ENCODE measurements around the gene DPEP2. TPM values are rescaled to one million over a fixed set of nuclear protein-coding genes. Genes with fewer than 3 reads are reported as not detected.

DPEP2 gene
- total and polyA plus RNA-seq, 9 donors: 0.52 to 1.4 (median 1.1) TPM

- no peak overlapping the region for H3K27ac ChIP-seq (ENCODE audit: low read length)
- H3K27me3 ChIP-seq (ENCODE audit: control insufficient read depth, insufficient read depth, low read length): no peaks in the 10 kb centered on the region
- peak; percentile 0 for DNase-seq
- no peak overlapping the region for H3K4me3 ChIP-seq (ENCODE audit: low read length)
- WGBS (ENCODE audit: insufficient coverage): 72% methylated on average over 9 of the region's 10 CpGs
- no peaks in the 10 kb centered on the region for H3K9me3 ChIP-seq (replicated peaks; ENCODE audit: control insufficient read depth, low read depth, low read length)
- peaks cover 23% of the 10 kb centered on the region for H3K4me1 ChIP-seq (ENCODE audit: control insufficient read depth, insufficient read depth, low read length)
- H3K36me3 ChIP-seq (ENCODE audit: control insufficient read depth, insufficient read depth, low read length): peaks cover 69% of the 10 kb centered on the region
Measured at GRCh38 chr16:67954421-67955196, 44.7 kb downstream of the DPEP2 start.

DNA sequence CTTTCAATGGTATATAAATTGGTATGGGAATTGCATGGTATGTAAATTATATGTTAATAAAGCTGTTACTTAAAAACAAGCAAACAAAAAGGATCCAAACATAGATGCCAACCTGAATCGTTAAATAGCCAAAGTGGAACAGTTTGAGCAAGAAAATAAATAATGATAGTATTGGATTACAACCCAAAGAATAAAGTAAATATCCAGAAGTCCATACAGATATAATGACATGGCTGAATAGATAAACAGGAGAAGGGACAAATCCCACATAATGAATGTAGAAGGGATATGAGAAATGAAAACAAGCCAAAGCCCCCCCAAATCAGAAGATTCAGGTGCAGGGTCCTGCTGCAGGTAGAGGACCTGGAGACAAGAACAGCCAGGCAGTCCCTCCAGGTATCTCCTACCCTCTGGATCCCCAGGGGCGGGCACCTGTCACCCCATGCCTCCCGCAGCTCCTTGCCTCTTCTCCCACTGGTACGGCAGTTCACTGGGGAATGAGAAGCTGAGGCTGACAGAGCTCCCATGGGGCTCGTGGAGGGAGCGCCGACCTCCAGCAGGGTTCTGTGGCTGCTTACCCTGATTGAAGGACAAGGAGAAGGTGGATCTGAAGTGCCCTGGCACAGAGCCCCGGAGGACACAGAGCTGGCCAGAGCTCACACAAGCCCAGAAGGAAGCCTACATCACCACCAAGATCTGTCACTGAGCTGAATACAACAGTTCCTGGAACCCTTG lies 45.5 kb downstream of the DPEP2 start:
- no peak overlapping the region for H3K4me3 ChIP-seq (ENCODE audit: low read length)
- no peaks in the 10 kb centered on the region for H3K9me3 ChIP-seq (replicated peaks; ENCODE audit: control insufficient read depth, low read depth, low read length)
- H3K36me3 ChIP-seq (ENCODE audit: control insufficient read depth, insufficient read depth, low read length): peaks cover 68% of the 10 kb centered on the region
- no peak overlapping the region for H3K27ac ChIP-seq (ENCODE audit: low read length)
- H3K4me1 ChIP-seq (ENCODE audit: control insufficient read depth, insufficient read depth, low read length): peaks cover 17% of the 10 kb centered on the region
- peak; percentile 5 for DNase-seq
- WGBS (ENCODE audit: insufficient coverage): 93% methylated on average over 7 of the region's 8 CpGs
- H3K27me3 ChIP-seq (ENCODE audit: control insufficient read depth, insufficient read depth, low read length): no peaks in the 10 kb centered on the region

GRCh38 chr16:67951485-67951884 lies 47.8 kb downstream of the DPEP2 start:
- H3K36me3 ChIP-seq (ENCODE audit: control insufficient read depth, insufficient read depth, low read length): peaks cover 75% of the 10 kb centered on the region
- H3K27me3 ChIP-seq (ENCODE audit: control insufficient read depth, insufficient read depth, low read length): no peaks in the 10 kb centered on the region
- 62% methylated on average over 12 of the region's 12 CpGs for WGBS (ENCODE audit: insufficient coverage)
- no peak overlapping the region for H3K27ac ChIP-seq (ENCODE audit: low read length)
- no peaks in the 10 kb centered on the region for H3K9me3 ChIP-seq (replicated peaks; ENCODE audit: control insufficient read depth, low read depth, low read length)
- DNase-seq: peak; percentile 64
- H3K4me1 ChIP-seq (ENCODE audit: control insufficient read depth, insufficient read depth, low read length): peaks cover 17% of the 10 kb centered on the region
- H3K4me3 ChIP-seq (ENCODE audit: low read length): no peak overlapping the region

DNA sequence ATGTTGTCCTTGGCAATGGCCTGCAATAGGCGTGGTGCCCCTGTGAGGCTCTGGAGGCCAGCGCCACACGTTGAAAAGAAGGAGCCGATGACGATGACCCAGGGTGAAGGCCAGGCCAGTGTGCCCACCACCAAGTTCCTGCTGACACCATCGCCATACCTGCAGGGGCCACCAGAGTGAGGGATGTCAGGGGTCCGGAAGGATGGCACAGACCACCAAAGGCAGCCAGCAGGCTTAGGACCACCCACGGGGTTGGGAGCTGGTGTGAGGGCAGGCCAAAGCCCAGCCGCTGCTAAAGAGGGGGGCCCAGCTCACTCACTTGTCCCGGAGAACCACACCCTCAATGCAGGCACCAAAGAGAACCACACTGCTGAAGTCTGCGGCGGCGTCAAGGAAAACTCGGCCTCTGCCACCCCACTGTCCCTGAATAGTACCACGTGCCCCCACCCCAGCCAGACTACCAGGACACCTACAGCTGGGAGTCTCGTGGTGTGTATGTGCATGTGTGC lies 48.9 kb downstream of the DPEP2 start:
- H3K4me1 ChIP-seq (ENCODE audit: control insufficient read depth, insufficient read depth, low read length): peaks cover 19% of the 10 kb centered on the region
- 84% methylated on average over 7 of the region's 16 CpGs for WGBS (ENCODE audit: insufficient coverage)
- H3K9me3 ChIP-seq (replicated peaks; ENCODE audit: control insufficient read depth, low read depth, low read length): no peaks in the 10 kb centered on the region
- H3K27me3 ChIP-seq (ENCODE audit: control insufficient read depth, insufficient read depth, low read length): no peaks in the 10 kb centered on the region
- DNase-seq: no peak
- peaks cover 85% of the 10 kb centered on the region for H3K36me3 ChIP-seq (ENCODE audit: control insufficient read depth, insufficient read depth, low read length)
- no peak overlapping the region for H3K4me3 ChIP-seq (ENCODE audit: low read length)
- H3K27ac ChIP-seq (ENCODE audit: low read length): no peak overlapping the region

GRCh38 chr16:67949645-67950044 lies 49.6 kb downstream of the DPEP2 start:
- 91% methylated on average over 9 of the region's 11 CpGs for WGBS (ENCODE audit: insufficient coverage)
- no peaks in the 10 kb centered on the region for H3K27me3 ChIP-seq (ENCODE audit: control insufficient read depth, insufficient read depth, low read length)
- H3K9me3 ChIP-seq (replicated peaks; ENCODE audit: control insufficient read depth, low read depth, low read length): no peaks in the 10 kb centered on the region
- H3K4me3 ChIP-seq (ENCODE audit: low read length): no peak overlapping the region
- no peak for DNase-seq
- peaks cover 85% of the 10 kb centered on the region for H3K36me3 ChIP-seq (ENCODE audit: control insufficient read depth, insufficient read depth, low read length)
- H3K27ac ChIP-seq (ENCODE audit: low read length): no peak overlapping the region
- peaks cover 26% of the 10 kb centered on the region for H3K4me1 ChIP-seq (ENCODE audit: control insufficient read depth, insufficient read depth, low read length)

DNA sequence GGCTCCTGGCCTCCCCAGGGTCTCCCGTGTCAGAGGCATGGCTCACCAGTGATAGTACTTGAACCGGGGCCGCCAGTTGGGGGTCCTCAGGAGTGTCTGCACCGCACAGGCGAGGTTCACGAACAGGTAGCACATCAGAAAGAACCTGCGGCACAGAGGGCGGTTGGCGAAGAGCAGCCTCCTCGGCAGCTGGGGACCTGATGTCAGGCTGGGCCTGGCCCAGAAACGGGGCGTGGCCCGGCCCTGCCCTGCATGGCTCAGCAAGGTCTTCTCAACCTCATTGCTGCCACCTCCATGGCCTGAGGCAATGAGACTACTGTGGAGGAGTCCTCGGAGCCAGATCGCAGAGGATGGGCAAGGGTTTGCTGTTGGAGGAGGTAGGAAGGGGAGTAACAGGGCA lies 51.3 kb downstream of the DPEP2 start:
- WGBS (ENCODE audit: insufficient coverage): 93% methylated on average over 15 of the region's 15 CpGs
- Histone ChIP-seq H3K4me3 (ENCODE audit: low read length) (no peak overlapping the region), H3K36me3 (ENCODE audit: control insufficient read depth, insufficient read depth, low read length) (peaks cover 92% of the 10 kb centered on the region), H3K27ac (ENCODE audit: low read length) (no peak overlapping the region), H3K4me1 (ENCODE audit: control insufficient read depth, insufficient read depth, low read length) (peaks cover 41% of the 10 kb centered on the region), H3K27me3 (ENCODE audit: control insufficient read depth, insufficient read depth, low read length) (no peaks in the 10 kb centered on the region), H3K9me3 (replicated peaks; ENCODE audit: control insufficient read depth, low read depth, low read length) (no peaks in the 10 kb centered on the region)
- no peak for DNase-seq

- no peak overlapping the region for H3K27ac ChIP-seq (ENCODE audit: low read length)
- no peak overlapping the region for H3K4me3 ChIP-seq (ENCODE audit: low read length)
- H3K4me1 ChIP-seq (ENCODE audit: control insufficient read depth, insufficient read depth, low read length): peaks cover 40% of the 10 kb centered on the region
- no peaks in the 10 kb centered on the region for H3K9me3 ChIP-seq (replicated peaks; ENCODE audit: control insufficient read depth, low read depth, low read length)
- no peaks in the 10 kb centered on the region for H3K27me3 ChIP-seq (ENCODE audit: control insufficient read depth, insufficient read depth, low read length)
- H3K36me3 ChIP-seq (ENCODE audit: control insufficient read depth, insufficient read depth, low read length): peaks cover 98% of the 10 kb centered on the region
- no peak for DNase-seq
- whole genome bisulfite sequencing (ENCODE audit: insufficient coverage): 89% methylated on average over 20 of the region's 28 CpGs
Measured at GRCh38 chr16:67946966-67947558, 52.2 kb downstream of the DPEP2 start.

- Histone ChIP-seq H3K27ac (ENCODE audit: low read length) (no peak overlapping the region), H3K4me3 (ENCODE audit: low read length) (no peak overlapping the region), H3K36me3 (ENCODE audit: control insufficient read depth, insufficient read depth, low read length) (peaks cover 98% of the 10 kb centered on the region), H3K4me1 (ENCODE audit: control insufficient read depth, insufficient read depth, low read length) (peaks cover 31% of the 10 kb centered on the region), H3K27me3 (ENCODE audit: control insufficient read depth, insufficient read depth, low read length) (no peaks in the 10 kb centered on the region), H3K9me3 (replicated peaks; ENCODE audit: control insufficient read depth, low read depth, low read length) (no peaks in the 10 kb centered on the region)
- WGBS (ENCODE audit: insufficient coverage): 88% methylated on average over 18 of the region's 20 CpGs
- no peak for DNase-seq
Measured at GRCh38 chr16:67946128-67946569, 53.1 kb downstream of the DPEP2 start.

DNA sequence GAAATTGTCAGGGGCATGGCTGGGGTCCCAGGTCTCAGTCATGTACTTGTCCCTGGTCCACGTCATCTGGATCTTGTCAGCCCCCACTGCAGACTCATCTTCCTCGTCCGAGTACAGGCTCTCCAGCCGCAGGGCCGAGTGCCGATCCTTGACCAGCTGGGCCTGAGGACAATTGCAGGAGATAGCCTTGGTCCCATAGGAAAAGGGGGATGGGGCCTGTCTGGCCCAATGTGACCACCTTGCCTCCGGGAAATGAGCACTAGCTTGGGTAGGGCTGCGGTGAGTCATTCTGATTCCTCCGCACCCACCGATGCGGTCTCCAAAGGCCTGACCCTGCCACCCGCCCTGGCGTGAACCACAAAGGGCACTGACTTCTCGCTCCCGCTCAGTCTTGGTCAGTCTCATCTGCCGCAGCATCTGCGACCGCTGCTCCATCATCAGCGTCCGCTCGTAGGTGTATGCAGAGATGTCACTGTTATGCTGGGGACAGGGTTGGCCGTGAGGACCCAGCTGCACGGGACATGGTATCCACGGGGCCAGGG lies 53.8 kb downstream of the DPEP2 start:
- H3K4me3 ChIP-seq (ENCODE audit: low read length): no peak overlapping the region
- no peaks in the 10 kb centered on the region for H3K27me3 ChIP-seq (ENCODE audit: control insufficient read depth, insufficient read depth, low read length)
- H3K36me3 ChIP-seq (ENCODE audit: control insufficient read depth, insufficient read depth, low read length): peaks cover 93% of the 10 kb centered on the region
- no peak for DNase-seq
- peak overlapping the region; percentile 13 for H3K27ac ChIP-seq (ENCODE audit: low read length)
- no peaks in the 10 kb centered on the region for H3K9me3 ChIP-seq (replicated peaks; ENCODE audit: control insufficient read depth, low read depth, low read length)
- 85% methylated on average over 18 of the region's 24 CpGs for WGBS (ENCODE audit: insufficient coverage)
- peaks cover 24% of the 10 kb centered on the region for H3K4me1 ChIP-seq (ENCODE audit: control insufficient read depth, insufficient read depth, low read length)

All from muscle of leg (tissue), 11 donors.